H9 (cell line): ENCODE data around the gene DCDC1. TPM values are rescaled to one million over a fixed set of nuclear protein-coding genes. Genes with fewer than 3 reads are reported as not detected.

Experiments
- DNase-seq: peaks from one replicate; pipeline ENCODE4 v3.0.0-alpha.2; 2017
- H2AFZ ChIP-seq: one replicate; pipeline ENCODE4 v1.6.1; 2013; ENCODE audit warnings: mild to moderate bottlenecking, low read length, control low read depth, moderate library complexity
- H2AK5ac ChIP-seq: 2 replicates; pipeline ENCODE4 v1.6.1; 2013; ENCODE audit warnings: low read length, control low read depth, mixed read lengths; ENCODE audit not compliant: insufficient read length
- H2BK120ac ChIP-seq: one replicate; pipeline ENCODE4 v1.6.1; 2013; ENCODE audit warnings: low read depth, mild to moderate bottlenecking, low read length, control low read depth, inconsistent platforms; ENCODE audit not compliant: poor library complexity, severe bottlenecking
- H2BK12ac ChIP-seq: 2 replicates; pipeline ENCODE4 v1.6.1; 2013; ENCODE audit warnings: low read length, control low read depth, mixed read lengths, low read depth; ENCODE audit not compliant: insufficient read length
- H2BK15ac ChIP-seq: 2 replicates; pipeline ENCODE4 v1.6.1; 2013; ENCODE audit warnings: low read depth, low read length, control low read depth
- H2BK20ac ChIP-seq: one replicate; pipeline ENCODE4 v1.6.1; 2013; ENCODE audit warnings: low read depth, mild to moderate bottlenecking, low read length, control low read depth, inconsistent platforms; ENCODE audit not compliant: poor library complexity, severe bottlenecking
- H2BK5ac ChIP-seq: 2 replicates; pipeline ENCODE4 v1.6.1; 2013; ENCODE audit warnings: low read length, control low read depth, mixed read lengths; ENCODE audit not compliant: insufficient read length
- H3K14ac ChIP-seq: 2 replicates; pipeline ENCODE4 v1.6.1; 2013; ENCODE audit warnings: low read length, control low read depth; ENCODE audit not compliant: insufficient read depth
- H3K18ac ChIP-seq: 2 replicates; pipeline ENCODE4 v1.6.1; 2013; ENCODE audit warnings: low read depth, mild to moderate bottlenecking, mixed read lengths, low read length, control low read depth; ENCODE audit not compliant: insufficient read length
- H3K23ac ChIP-seq: 2 replicates; pipeline ENCODE4 v1.6.1; 2013; ENCODE audit warnings: low read length, control low read depth, mixed read lengths, low read depth; ENCODE audit not compliant: insufficient read length
- H3K23me2 ChIP-seq: 2 replicates; pipeline ENCODE4 v1.6.1; 2013; ENCODE audit warnings: low read depth, mild to moderate bottlenecking, mixed read lengths, low read length, control low read depth; ENCODE audit not compliant: insufficient read length, poor library complexity, severe bottlenecking
- H3K27ac ChIP-seq: 2 replicates; pipeline ENCODE4 v1.5.1; 2013; ENCODE audit warnings: low read length, control low read depth, mixed read lengths, low read depth; ENCODE audit not compliant: insufficient read length
- H3K27me3 ChIP-seq: 2 replicates; pipeline ENCODE4 v1.6.1; 2013; ENCODE audit warnings: low read length, control low read depth, inconsistent platforms; ENCODE audit not compliant: insufficient read depth
- H3K4ac ChIP-seq: 2 replicates; pipeline ENCODE4 v1.6.1; 2013; ENCODE audit warnings: low read depth, mild to moderate bottlenecking, control low read depth, inconsistent platforms, low read length, moderate library complexity
- H3K4me1 ChIP-seq: 2 replicates; pipeline ENCODE4 v1.6.1; 2013; ENCODE audit warnings: low read length, control low read depth, inconsistent platforms; ENCODE audit not compliant: insufficient read depth
- H3K4me2 ChIP-seq: 2 replicates; pipeline ENCODE4 v1.6.1; 2013; ENCODE audit warnings: low read length, control low read depth, mixed read lengths; ENCODE audit not compliant: insufficient read length, insufficient read depth
- H3K56ac ChIP-seq: 2 replicates; pipeline ENCODE4 v1.6.1; 2013; ENCODE audit warnings: low read depth, mild to moderate bottlenecking, mixed read lengths, low read length, control low read depth; ENCODE audit not compliant: insufficient read length
- H3K79me1 ChIP-seq: 2 replicates; pipeline ENCODE4 v1.6.1; 2013; ENCODE audit warnings: low read depth, mild to moderate bottlenecking, moderate library complexity, low read length, control low read depth, inconsistent platforms; ENCODE audit not compliant: insufficient read depth, poor library complexity, severe bottlenecking
- H3K79me2 ChIP-seq: 2 replicates; pipeline ENCODE4 v1.6.1; 2013; ENCODE audit warnings: low read length, control low read depth, inconsistent platforms; ENCODE audit not compliant: insufficient read depth
- H3K9ac ChIP-seq: 2 replicates; pipeline ENCODE4 v1.6.1; 2013; ENCODE audit warnings: low read length, control low read depth, mixed read lengths; ENCODE audit not compliant: insufficient read length; ENCODE audit errors: extremely low read depth
- H3K9me3 ChIP-seq: one replicate; pipeline ENCODE4 v1.6.1; 2013; ENCODE audit warnings: low read depth, low read length, inconsistent platforms; ENCODE audit not compliant: control insufficient read depth
- H3T11ph ChIP-seq: one replicate; pipeline ENCODE4 v1.6.1; 2013; ENCODE audit warnings: mild to moderate bottlenecking, low read length, control low read depth, inconsistent platforms
- H4K20me1 ChIP-seq: one replicate; pipeline ENCODE4 v1.6.1; 2013; ENCODE audit not compliant: control insufficient read depth, insufficient read length, insufficient read depth
- H4K5ac ChIP-seq: 2 replicates; pipeline ENCODE4 v1.6.1; 2013; ENCODE audit warnings: low read depth, mild to moderate bottlenecking, mixed read lengths, low read length, control low read depth; ENCODE audit not compliant: insufficient read length
- H4K8ac ChIP-seq: replicated peaks from 2 replicates; pipeline ENCODE4 v1.6.1; 2013; ENCODE audit warnings: low read length, control low read depth, mixed read lengths, low read depth; ENCODE audit not compliant: insufficient read length
- H4K91ac ChIP-seq: 2 replicates; pipeline ENCODE4 v1.6.1; 2013; ENCODE audit warnings: low read depth, mild to moderate bottlenecking, moderate library complexity, mixed read lengths, low read length, control low read depth; ENCODE audit not compliant: insufficient read length
- H3K27ac Mint-ChIP-seq, 3 experiments: 2 replicates in 2 of 3; 3 replicates in 1 of 3; pipeline ENCODE4 v1.8.0; 2020 to 2021; ENCODE audit warnings: mixed read lengths in 3 of 3, mild to moderate bottlenecking in 1 of 3, moderate library complexity in 1 of 3
- H3K27me3 Mint-ChIP-seq: 2 replicates; pipeline ENCODE4 v1.8.0; 2021; ENCODE audit warnings: low read depth, mild to moderate bottlenecking, moderate library complexity, mixed read lengths
- H3K36me3 Mint-ChIP-seq, 3 experiments: 2 replicates in 2 of 3; 3 replicates in 1 of 3; pipeline ENCODE4 v1.8.0; 2020 to 2021; ENCODE audit warnings: low read depth in 3 of 3, mixed read lengths in 3 of 3; ENCODE audit not compliant: insufficient read depth in 1 of 3
- H3K4me1 Mint-ChIP-seq, 2 experiments: 2 replicates each; pipeline ENCODE4 v1.8.0; 2020; ENCODE audit warnings: mixed read lengths in 2 of 2
- H3K4me3 Mint-ChIP-seq, 2 experiments: 2 replicates in 1 of 2; 3 replicates in 1 of 2; pipeline ENCODE4 v1.8.0; 2020 to 2021; ENCODE audit warnings: mild to moderate bottlenecking in 2 of 2, mixed read lengths in 2 of 2, moderate library complexity in 1 of 2
- H3K9me3 Mint-ChIP-seq, 2 experiments: 2 replicates in 1 of 2; 3 replicates in 1 of 2; pipeline ENCODE4 v1.8.0; 2020; ENCODE audit warnings: mild to moderate bottlenecking in 2 of 2, mixed read lengths in 2 of 2, moderate library complexity in 1 of 2
- CTCF ChIP-seq: fragments of 200-600 bp; sonication (generic); conservative IDR thresholded peaks from 3 replicates; pipeline ENCODE4 v1.8.0; 2021; ENCODE audit warnings: antibody characterized with exemption, mild to moderate bottlenecking
- WGBS: extraction: QIAGEN DNeasy Blood & Tissue Kit; methylation state at CpG from one replicate; pipeline ENCODE4 v1.1.7; 2013; ENCODE audit warnings: missing lambda C conversion rate, low lambda C conversion rate, mixed read lengths; ENCODE audit not compliant: insufficient read length; ENCODE audit errors: extremely low coverage; 5-methylcytosine and 5-hydroxymethylcytosine counted together
- total RNA-seq: library from RNA; stranded (reverse); gene quantifications from 2 replicates; pipeline ENCODE4 v1.2.1, GENCODE V29; 2021

The DCDC1 gene
- total RNA-seq, 1 experiment from 2014 or later, result 0.09 TPM

GRCh38 chr11:31397239-31397834, 27.8 kb upstream of the DCDC1 start:
- H3K79me2 ChIP-seq, result no peaks in the 10 kb centered on the region

More at GRCh38 chr11:31397239-31397834, 27.8 kb upstream of the DCDC1 start:
- H3K9me3 ChIP-seq, result no peaks in the 10 kb centered on the region
- no peaks in the 10 kb centered on the region for H3K4me1 ChIP-seq
- H4K20me1 ChIP-seq, result no peaks in the 10 kb centered on the region
- H3K23ac ChIP-seq, result no peak overlapping the region
- H3K4me2 ChIP-seq, result no peak overlapping the region
- H3K27me3 Mint-ChIP-seq, result no peaks in the 10 kb centered on the region
- no peak overlapping the region for H2BK5ac ChIP-seq
- no peak overlapping the region for H4K8ac ChIP-seq
- no peak overlapping the region for H2BK120ac ChIP-seq
- H2AK5ac ChIP-seq, result no peak overlapping the region
- H3K27ac Mint-ChIP-seq, result no peak overlapping the region
- no peaks in the 10 kb centered on the region for H3K4me1 Mint-ChIP-seq
- H3T11ph ChIP-seq, result no peak overlapping the region
- H3K9me3 Mint-ChIP-seq, result peaks cover 10 to 11% of the 10 kb centered on the region in 2 experiments
- H2BK12ac ChIP-seq, result no peak overlapping the region
- no peak overlapping the region for H3K4ac ChIP-seq
- peak; percentile 80 for TF ChIP-seq CTCF
- no peak overlapping the region for H4K91ac ChIP-seq
- no peaks in the 10 kb centered on the region for H3K79me1 ChIP-seq
- H3K23me2 ChIP-seq, result no peaks in the 10 kb centered on the region
- no peak for DNase-seq
- H4K5ac ChIP-seq, result no peak overlapping the region
- H3K14ac ChIP-seq, result no peak overlapping the region
- H3K27me3 ChIP-seq, result no peaks in the 10 kb centered on the region
- no peak overlapping the region for H3K18ac ChIP-seq
- no peak overlapping the region for H3K27ac ChIP-seq
- H2BK15ac ChIP-seq, result no peak overlapping the region
- no peak overlapping the region for H3K9ac ChIP-seq
- H2AFZ ChIP-seq, result no peak overlapping the region
- H3K36me3 Mint-ChIP-seq, result peaks cover 15 to 20% (median 19%) of the 10 kb centered on the region in 3 experiments
- H3K4me3 Mint-ChIP-seq, result no peak overlapping the region
- WGBS, result no CpG with 5 or more reads among the region's 5 CpGs
- H3K56ac ChIP-seq, result no peak overlapping the region
- H2BK20ac ChIP-seq, result no peak overlapping the region
